22Rv1 (cell line): ENCODE results near the gene CTCFL.

Experiments used
- ZFX ChIP-seq: fragments of 450-650 bp; IDR thresholded peaks from 2 replicates; pipeline ENCODE4 v1.6.1; 2017; ENCODE audit warnings: antibody characterized with exemption, borderline replicate concordance
- TF ChIP-seq, protein P1 (sequence below): fragments of 450-650 bp; IDR thresholded peaks from 2 replicates; pipeline ENCODE4 v1.5.1; 2017; ENCODE audit warnings: mild to moderate bottlenecking

DNA sequence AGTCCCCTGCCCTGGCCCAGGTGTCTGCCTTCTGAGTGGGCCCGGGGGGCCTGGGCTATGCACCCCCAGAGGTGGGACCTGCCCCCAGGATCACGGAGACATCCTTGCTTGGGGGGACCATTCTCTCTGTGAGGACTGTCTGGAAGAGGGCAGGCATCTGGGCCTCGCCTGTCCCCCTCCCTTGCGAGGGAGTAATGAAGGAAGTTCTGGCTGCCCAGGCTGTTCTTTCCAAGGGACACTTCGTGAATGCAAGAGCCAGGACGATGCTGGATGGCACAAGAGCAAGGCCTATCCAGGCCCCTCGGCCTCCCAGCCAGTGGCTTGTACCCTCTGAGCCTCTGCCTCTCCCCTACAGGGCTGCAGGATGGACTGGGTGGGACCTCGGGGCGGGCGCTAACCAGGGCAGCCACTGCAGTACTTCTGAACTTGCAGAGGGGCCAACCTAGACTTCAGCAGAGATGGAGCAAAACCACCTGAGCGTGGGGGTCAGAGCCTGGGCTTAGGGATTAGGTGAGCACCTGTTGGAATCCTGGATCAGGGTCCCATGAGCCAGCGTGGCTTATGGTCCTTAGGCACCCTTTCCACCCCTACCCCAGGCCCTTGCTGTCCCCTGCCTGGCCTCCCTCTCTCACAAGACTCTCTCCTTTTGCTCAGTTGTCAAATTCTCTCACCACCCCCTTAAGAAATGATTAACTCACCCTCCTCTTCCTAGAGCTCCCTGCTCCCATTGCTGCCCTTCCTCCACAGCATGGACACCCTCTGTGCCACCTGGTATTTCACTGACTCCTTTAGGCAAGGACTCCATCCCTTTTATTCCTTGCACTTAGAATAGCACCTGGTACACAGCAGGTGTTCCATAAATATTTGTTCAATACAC is 53.2 kb downstream of the CTCFL start:
- TF ChIP-seq, protein P1, sequence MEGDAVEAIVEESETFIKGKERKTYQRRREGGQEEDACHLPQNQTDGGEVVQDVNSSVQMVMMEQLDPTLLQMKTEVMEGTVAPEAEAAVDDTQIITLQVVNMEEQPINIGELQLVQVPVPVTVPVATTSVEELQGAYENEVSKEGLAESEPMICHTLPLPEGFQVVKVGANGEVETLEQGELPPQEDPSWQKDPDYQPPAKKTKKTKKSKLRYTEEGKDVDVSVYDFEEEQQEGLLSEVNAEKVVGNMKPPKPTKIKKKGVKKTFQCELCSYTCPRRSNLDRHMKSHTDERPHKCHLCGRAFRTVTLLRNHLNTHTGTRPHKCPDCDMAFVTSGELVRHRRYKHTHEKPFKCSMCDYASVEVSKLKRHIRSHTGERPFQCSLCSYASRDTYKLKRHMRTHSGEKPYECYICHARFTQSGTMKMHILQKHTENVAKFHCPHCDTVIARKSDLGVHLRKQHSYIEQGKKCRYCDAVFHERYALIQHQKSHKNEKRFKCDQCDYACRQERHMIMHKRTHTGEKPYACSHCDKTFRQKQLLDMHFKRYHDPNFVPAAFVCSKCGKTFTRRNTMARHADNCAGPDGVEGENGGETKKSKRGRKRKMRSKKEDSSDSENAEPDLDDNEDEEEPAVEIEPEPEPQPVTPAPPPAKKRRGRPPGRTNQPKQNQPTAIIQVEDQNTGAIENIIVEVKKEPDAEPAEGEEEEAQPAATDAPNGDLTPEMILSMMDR = no peak
- TF ChIP-seq ZFX = no peak
